ENCODE results near the gene CABP2.

CABP2 gene

GRCh38 chr11:67506426-67507051 is 16.7 kb downstream of the CABP2 start:
- peaks cover 31% of the 10 kb centered on the region for H3K4me1 Mint-ChIP-seq (ENCODE audit: low read depth)
- H3K36me3 Mint-ChIP-seq = peaks cover 3% of the 10 kb centered on the region
- no peaks in the 10 kb centered on the region for H3K27me3 Mint-ChIP-seq

GRCh38 chr11:67505605-67506396 is 17.4 kb downstream of the CABP2 start:
- Mint-ChIP-seq H3K4me1 (ENCODE audit: low read depth) (peaks cover 37% of the 10 kb centered on the region), H3K27me3 (no peaks in the 10 kb centered on the region), H3K27ac (peak overlapping the region; percentile 84), H3K36me3 (peaks cover 7% of the 10 kb centered on the region), H3K4me3 (peak overlapping the region; percentile 89), H3K9me3 (ENCODE audit: low read depth) (no peaks in the 10 kb centered on the region)

More at GRCh38 chr11:67506426-67507051, 16.7 kb downstream of the CABP2 start:
- no peaks in the 10 kb centered on the region for H3K9me3 Mint-ChIP-seq (ENCODE audit: low read depth)
- H3K4me3 Mint-ChIP-seq = peak overlapping the region; percentile 89
- peak overlapping the region; percentile 84 for H3K27ac Mint-ChIP-seq

GRCh38 chr11:67504950-67505581 is 18.2 kb downstream of the CABP2 start, which contains the start of gene PITPNM1:
PITPNM1 (minus strand) TSS chr11:67505363; CDS start chr11:67504180, 1,183 bp downstream.
- Mint-ChIP-seq H3K4me1 (ENCODE audit: low read depth) (peaks cover 41% of the 10 kb centered on the region), H3K9me3 (ENCODE audit: low read depth) (no peaks in the 10 kb centered on the region), H3K36me3 (peaks cover 9% of the 10 kb centered on the region), H3K27ac (peak within 1 kb of the TSS; percentile 84), H3K27me3 (no peaks in the 10 kb centered on the region), H3K4me3 (peak within 1 kb of the TSS; percentile 89)

DNA sequence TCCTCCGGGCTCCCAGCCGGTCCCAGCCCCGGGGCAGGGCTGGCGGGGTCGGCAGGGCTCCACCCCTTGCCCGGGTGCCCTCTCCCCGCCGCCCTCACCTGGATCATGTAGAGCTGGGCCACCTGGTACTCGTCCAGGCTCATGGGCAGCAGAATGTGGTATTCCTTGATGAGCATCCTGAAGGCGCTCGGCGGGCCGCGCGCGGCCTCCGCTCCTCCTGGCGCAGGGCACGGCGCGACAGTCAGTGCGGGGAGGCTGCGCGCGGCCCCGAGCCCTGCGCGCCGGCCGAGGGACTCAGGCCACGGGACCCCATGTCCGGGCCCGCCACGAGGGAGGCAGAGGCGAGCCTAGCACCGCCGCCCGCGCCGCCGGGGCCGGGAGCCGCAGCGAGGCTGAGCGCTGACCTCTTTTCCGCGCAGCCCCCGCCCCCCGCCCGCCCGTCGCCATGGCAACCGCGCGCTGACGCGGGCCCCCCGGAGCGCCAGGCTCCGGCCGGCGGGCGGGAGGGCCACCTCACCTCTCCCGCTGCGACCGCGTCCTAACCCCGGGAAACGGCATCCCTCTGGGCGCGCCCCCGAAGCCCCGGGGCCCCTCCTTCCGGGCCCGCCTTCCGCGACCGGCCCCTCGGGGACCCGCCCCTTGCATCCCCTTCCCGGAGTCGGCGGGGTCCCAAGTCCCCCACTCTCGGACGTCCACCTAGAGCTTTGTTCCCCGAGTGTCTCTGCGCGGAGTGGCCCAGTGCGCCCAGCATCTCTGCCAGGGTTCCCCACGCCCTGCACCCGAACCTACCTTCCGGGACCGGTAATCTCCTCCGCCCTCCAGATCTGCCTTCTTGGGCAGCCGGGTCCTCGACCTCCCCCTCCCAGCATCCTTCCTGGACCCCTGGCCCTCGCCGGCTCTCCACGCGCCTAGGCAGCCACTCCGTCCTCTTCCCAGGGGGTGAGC is 19.0 kb downstream of the CABP2 start:
- peaks cover 9% of the 10 kb centered on the region for H3K36me3 Mint-ChIP-seq
- no peaks in the 10 kb centered on the region for H3K9me3 Mint-ChIP-seq (ENCODE audit: low read depth)
- peak overlapping the region; percentile 88 for H3K4me3 Mint-ChIP-seq
- H3K27ac Mint-ChIP-seq = no peak overlapping the region
- no peaks in the 10 kb centered on the region for H3K27me3 Mint-ChIP-seq
- peaks cover 41% of the 10 kb centered on the region for H3K4me1 Mint-ChIP-seq (ENCODE audit: low read depth)

GRCh38 chr11:67503119-67504004 is 19.9 kb downstream of the CABP2 start:
- peaks cover 37% of the 10 kb centered on the region for H3K4me1 Mint-ChIP-seq (ENCODE audit: low read depth)
- no peaks in the 10 kb centered on the region for H3K9me3 Mint-ChIP-seq (ENCODE audit: low read depth)
- H3K27me3 Mint-ChIP-seq = no peaks in the 10 kb centered on the region
- H3K27ac Mint-ChIP-seq = peak overlapping the region; percentile 66
- peaks cover 9% of the 10 kb centered on the region for H3K36me3 Mint-ChIP-seq
- peak overlapping the region; percentile 84 for H3K4me3 Mint-ChIP-seq

- Mint-ChIP-seq H3K9me3 (ENCODE audit: low read depth) (no peaks in the 10 kb centered on the region), H3K4me3 (peak overlapping the region; percentile 84), H3K36me3 (peaks cover 9% of the 10 kb centered on the region), H3K27ac (no peak overlapping the region), H3K4me1 (ENCODE audit: low read depth) (peaks cover 35% of the 10 kb centered on the region), H3K27me3 (no peaks in the 10 kb centered on the region)
These were observed 20.8 kb downstream of the CABP2 start for GRCh38 chr11:67502328-67502979.

DNA sequence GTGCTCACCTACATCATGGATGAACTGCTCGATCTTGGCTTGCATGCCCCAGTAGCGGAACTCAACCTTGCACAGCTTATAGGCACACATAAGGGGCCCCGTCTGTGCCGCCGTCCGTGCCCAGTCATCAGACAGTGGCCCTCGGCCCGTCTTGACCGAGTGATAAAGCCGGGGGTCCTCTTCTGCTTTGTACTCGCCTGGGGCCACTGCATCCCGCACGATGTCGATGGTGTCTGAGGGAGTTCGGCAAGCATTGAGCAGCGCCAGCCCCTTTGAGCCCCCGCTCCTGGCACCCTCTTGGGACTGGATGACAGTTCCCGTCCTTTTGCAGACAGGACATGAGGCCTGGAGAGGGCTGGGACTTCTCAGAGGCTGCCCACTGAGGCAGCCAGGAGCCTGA is 21.4 kb downstream of the CABP2 start:
- Mint-ChIP-seq H3K9me3 (ENCODE audit: low read depth) (no peaks in the 10 kb centered on the region), H3K4me1 (ENCODE audit: low read depth) (peaks cover 31% of the 10 kb centered on the region), H3K4me3 (no peak overlapping the region), H3K27me3 (no peaks in the 10 kb centered on the region), H3K27ac (no peak overlapping the region), H3K36me3 (peaks cover 9% of the 10 kb centered on the region)

DNA sequence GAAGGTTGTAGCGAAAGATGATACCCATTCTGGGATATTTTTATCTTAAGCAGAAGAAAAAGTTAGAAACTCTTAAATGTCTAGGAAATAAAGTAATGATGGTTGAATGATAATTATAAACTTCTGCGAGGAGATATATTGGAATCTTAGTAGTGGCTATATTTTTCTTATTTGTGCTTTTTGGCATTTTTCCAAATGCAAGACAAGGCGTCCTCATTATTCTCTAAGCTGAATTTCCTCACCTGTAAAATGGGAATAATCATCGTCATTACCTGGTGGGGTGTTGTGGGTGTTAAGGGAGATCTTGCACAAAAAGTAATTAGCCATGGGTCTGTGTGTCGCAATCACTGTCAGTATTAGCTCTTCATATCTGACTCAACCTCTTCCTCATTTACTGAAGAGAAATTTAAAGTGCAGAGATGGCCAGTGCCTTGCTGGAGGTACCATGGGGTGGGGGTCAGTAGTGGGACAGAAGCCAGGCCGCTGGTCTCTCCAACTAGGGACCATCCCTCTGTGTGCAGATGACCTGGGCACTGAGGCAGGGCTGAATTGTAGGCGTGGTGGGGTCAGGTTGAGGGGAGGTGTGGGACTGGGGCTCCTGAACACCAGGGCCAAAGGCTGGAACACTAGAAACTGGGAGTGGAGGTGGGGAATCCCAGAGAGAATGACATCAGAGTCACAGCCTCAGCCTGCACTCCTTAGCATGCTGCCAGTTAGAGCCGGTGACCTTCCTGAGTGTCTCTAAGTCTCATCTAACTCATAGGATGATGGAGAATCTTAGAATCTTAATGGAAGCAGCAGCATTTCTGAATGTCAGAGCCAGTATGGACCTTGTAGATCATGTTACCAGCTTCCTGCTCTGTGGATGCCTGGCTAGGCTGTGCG is 22.2 kb downstream of the CABP2 start:
- Mint-ChIP-seq H3K4me1 (ENCODE audit: low read depth) (peaks cover 23% of the 10 kb centered on the region), H3K36me3 (peaks cover 9% of the 10 kb centered on the region), H3K27me3 (no peaks in the 10 kb centered on the region), H3K9me3 (ENCODE audit: low read depth) (no peaks in the 10 kb centered on the region), H3K27ac (peak overlapping the region; percentile 34), H3K4me3 (no peak overlapping the region)

- Mint-ChIP-seq H3K4me1 (ENCODE audit: low read depth) (peaks cover 16% of the 10 kb centered on the region), H3K27ac (peak overlapping the region; percentile 34), H3K36me3 (peaks cover 9% of the 10 kb centered on the region), H3K9me3 (ENCODE audit: low read depth) (no peaks in the 10 kb centered on the region), H3K4me3 (no peak overlapping the region), H3K27me3 (no peaks in the 10 kb centered on the region)
These were observed 22.8 kb downstream of the CABP2 start for GRCh38 chr11:67500484-67500821.

DNA sequence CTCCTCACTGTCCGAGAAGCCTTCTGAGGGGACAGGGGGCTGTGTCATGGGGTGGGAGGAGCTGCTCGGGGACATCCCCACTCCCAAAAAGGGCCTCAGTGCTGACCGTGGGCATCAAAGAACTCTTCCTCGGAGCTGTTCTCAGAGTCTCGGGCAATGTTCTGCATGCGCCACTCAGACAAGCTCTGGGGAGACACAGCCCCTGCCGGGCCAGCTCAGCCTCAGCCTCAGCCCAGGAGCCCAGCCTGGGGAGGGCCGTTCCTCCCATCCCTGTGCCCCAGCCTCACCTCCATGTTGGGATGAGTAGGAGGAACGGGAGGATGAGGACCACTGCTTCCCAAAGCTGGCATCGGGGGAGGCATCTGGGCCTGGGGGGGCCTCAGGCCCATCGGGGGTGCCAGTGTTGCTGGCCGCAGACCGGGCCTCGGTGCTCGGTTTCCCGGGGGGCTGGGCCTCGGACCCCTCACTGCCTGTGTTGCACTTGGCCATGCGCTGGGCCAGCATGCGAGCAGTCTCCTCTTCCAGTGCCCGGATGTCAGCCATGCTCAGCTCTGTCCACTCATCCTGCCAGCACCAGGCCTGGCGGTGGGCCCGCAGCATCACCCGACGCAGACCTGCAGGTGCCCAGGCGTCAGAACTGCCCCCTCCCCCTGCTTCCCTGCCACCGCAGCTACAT is 23.3 kb downstream of the CABP2 start:
- no peak overlapping the region for H3K4me3 Mint-ChIP-seq
- H3K27me3 Mint-ChIP-seq = no peaks in the 10 kb centered on the region
- peaks cover 16% of the 10 kb centered on the region for H3K4me1 Mint-ChIP-seq (ENCODE audit: low read depth)
- peaks cover 9% of the 10 kb centered on the region for H3K36me3 Mint-ChIP-seq
- H3K27ac Mint-ChIP-seq = no peak overlapping the region
- no peaks in the 10 kb centered on the region for H3K9me3 Mint-ChIP-seq (ENCODE audit: low read depth)

- no peaks in the 10 kb centered on the region for H3K27me3 Mint-ChIP-seq
- no peak overlapping the region for H3K4me3 Mint-ChIP-seq
- peaks cover 13% of the 10 kb centered on the region for H3K4me1 Mint-ChIP-seq (ENCODE audit: low read depth)
- H3K36me3 Mint-ChIP-seq = peaks cover 9% of the 10 kb centered on the region
- no peaks in the 10 kb centered on the region for H3K9me3 Mint-ChIP-seq (ENCODE audit: low read depth)
- H3K27ac Mint-ChIP-seq = no peak overlapping the region
These were observed 24.7 kb downstream of the CABP2 start for GRCh38 chr11:67498544-67498972.

GRCh38 chr11:67497656-67498291 is 25.5 kb downstream of the CABP2 start:
- Mint-ChIP-seq H3K4me1 (ENCODE audit: low read depth) (peaks cover 10% of the 10 kb centered on the region), H3K27ac (no peak overlapping the region), H3K27me3 (no peaks in the 10 kb centered on the region), H3K9me3 (ENCODE audit: low read depth) (no peaks in the 10 kb centered on the region), H3K36me3 (peaks cover 6% of the 10 kb centered on the region), H3K4me3 (no peak overlapping the region)

All from activated naive CD8-positive, alpha-beta T cell (primary cell).